SK-N-SH (cell line): ENCODE measurements around the gene KCTD5. TPM values are rescaled to one million over a fixed set of nuclear protein-coding genes. Genes with fewer than 3 reads are reported as not detected.
"Not testable (repeated sequence)": the region's sequence is repeated elsewhere in the genome, so short reads cannot be mapped to it uniquely, and the experiment has no call there.

Experiments
- CTCF ChIA-PET: fragments of 300-600, 350-600 bp; formaldehyde crosslinking; extraction: SDS; loops from one replicate; lab custom pipeline; 2021; lab: Yijun Ruan, JAX
- POLR2A ChIA-PET: fragments of 350-600 bp; sonication (Branson Sonifier 250); formaldehyde crosslinking; extraction: SDS; loops from one replicate; lab custom pipeline; 2020; ENCODE audit warnings: antibody characterized with exemption, inconsistent platforms; lab: Yijun Ruan, JAX
- DNase-seq: peaks from one replicate; pipeline ENCODE4 v3.0.0; 2012
- H2AFZ ChIP-seq: fragments of 200-600 bp; sonication (generic); 2 replicates; pipeline ENCODE4 v1.8.1; 2016; ENCODE audit warnings: antibody characterized with exemption, mild to moderate bottlenecking, low read depth
- H3F3A ChIP-seq: fragments of 200-600 bp; sonication (generic); replicated peaks from 2 replicates; pipeline ENCODE3; 2016; ENCODE audit warnings: antibody characterized with exemption, mild to moderate bottlenecking; ENCODE audit not compliant: insufficient read depth
- H3K27ac ChIP-seq, 2 experiments: fragments of 200-500 bp in 1 of 2; fragments of 200-600 bp in 1 of 2; sonication (Bioruptor generic) in 1 of 2; sonication (generic), shearing (Covaris generic) in 1 of 2; 2 replicates each; pipeline versions ENCODE4 v1.5.1 to v1.6.1; 2014 to 2016; ENCODE audit warnings: low read depth in 2 of 2, inconsistent platforms in 1 of 2, low read length in 1 of 2, mild to moderate bottlenecking in 1 of 2, mixed read lengths in 1 of 2
- H3K27me3 ChIP-seq: fragments of 200-600 bp; sonication (generic), shearing (Covaris generic); 2 replicates; pipeline ENCODE4 v1.6.1; 2016; ENCODE audit warnings: mixed run types; ENCODE audit not compliant: insufficient read depth
- H3K36me3 ChIP-seq, 2 experiments: fragments of 200-500 bp in 1 of 2; fragments of 200-600 bp in 1 of 2; sonication (Bioruptor generic) in 1 of 2; sonication (generic) in 1 of 2; replicated peaks in 1 of 2; 2 replicates each; pipeline versions ENCODE3 to v1.5.1; 2014 to 2016; ENCODE audit warnings: low read length in 1 of 2, mild to moderate bottlenecking in 1 of 2; ENCODE audit not compliant: insufficient read depth in 2 of 2, control insufficient read depth in 1 of 2
- H3K4me1 ChIP-seq, 2 experiments: fragments of 200-500 bp in 1 of 2; fragments of 200-600 bp in 1 of 2; sonication (Bioruptor generic) in 1 of 2; sonication (generic), shearing (Covaris generic) in 1 of 2; 2 replicates each; pipeline versions ENCODE4 v1.5.1 to v1.6.1; 2014 to 2016; ENCODE audit warnings: low read depth in 1 of 2, low read length in 1 of 2, mixed run types in 1 of 2; ENCODE audit not compliant: insufficient read depth in 2 of 2, control insufficient read depth in 1 of 2
- H3K4me2 ChIP-seq: fragments of 200-600 bp; sonication (generic), shearing (Covaris generic); 2 replicates; pipeline ENCODE4 v1.6.1; 2017; ENCODE audit warnings: mixed run types
- H3K4me3 ChIP-seq, 2 experiments: fragments of 200-500 bp in 1 of 2; fragments of 200-600 bp in 1 of 2; sonication (Bioruptor generic) in 1 of 2; sonication (generic), shearing (Covaris generic) in 1 of 2; 2 replicates each; pipeline versions ENCODE4 v1.5.1 to v1.8.1; 2014 to 2016; ENCODE audit warnings: low read depth in 2 of 2, inconsistent platforms in 1 of 2, low read length in 1 of 2, mild to moderate bottlenecking in 1 of 2, mixed read lengths in 1 of 2, moderate library complexity in 1 of 2
- H3K79me2 ChIP-seq: fragments of 200-600 bp; sonication (generic); 2 replicates; pipeline ENCODE4 v1.8.1; 2017; ENCODE audit warnings: mild to moderate bottlenecking; ENCODE audit not compliant: insufficient read depth
- H3K9ac ChIP-seq: fragments of 200-600 bp; sonication (generic); 2 replicates; pipeline ENCODE4 v1.6.1; 2017; ENCODE audit warnings: mixed run types
- H3K9me2 ChIP-seq: fragments of 200-600 bp; sonication (generic); 2 replicates; pipeline ENCODE4 v1.6.1; 2017; ENCODE audit warnings: mixed run types
- H3K9me3 ChIP-seq: fragments of 200-600 bp; sonication (generic); 2 replicates; pipeline ENCODE4 v1.6.1; 2017; ENCODE audit warnings: mixed run types, mild to moderate bottlenecking, moderate library complexity
- H4K20me1 ChIP-seq: fragments of 200-600 bp; sonication (generic); 2 replicates; pipeline ENCODE4 v1.6.1; 2017; ENCODE audit warnings: mild to moderate bottlenecking, mixed run types; ENCODE audit not compliant: insufficient read depth
- CHD2 ChIP-seq: fragments of 150-350 bp; IDR thresholded peaks from 2 replicates; pipeline ENCODE4 v1.6.1; 2018; ENCODE audit warnings: low read length; ENCODE audit not compliant: partially characterized antibody
- CTCF ChIP-seq: fragments of 200-600 bp; sonication (generic); IDR thresholded peaks from 2 replicates; pipeline ENCODE4 v1.6.1; 2017; ENCODE audit warnings: antibody characterized with exemption, mild to moderate bottlenecking, moderate library complexity
- ELF1 ChIP-seq: IDR thresholded peaks from 2 replicates; pipeline ENCODE4 v1.4.0; 2012
- EZH2phosphoT487 ChIP-seq: fragments of 200-600 bp; sonication (generic); IDR thresholded peaks from 2 replicates; pipeline ENCODE4 v1.6.1; 2017; ENCODE audit warnings: low read depth, mixed run types, mild to moderate bottlenecking, antibody characterized with exemption, moderate library complexity, borderline replicate concordance
- GABPA ChIP-seq: IDR thresholded peaks from 2 replicates; pipeline ENCODE4 v1.4.0; 2012; ENCODE audit warnings: low read depth, mild to moderate bottlenecking
- RAD21 ChIP-seq: IDR thresholded peaks from 2 replicates; pipeline ENCODE4 v1.6.1; 2012; ENCODE audit warnings: mild to moderate bottlenecking, low read length
- SMC3 ChIP-seq: IDR thresholded peaks from 2 replicates; pipeline ENCODE4 v1.6.1; 2012; ENCODE audit warnings: low read depth, low read length, improper control_type of control experiment
- ZBTB33 ChIP-seq: IDR thresholded peaks from 2 replicates; pipeline ENCODE4 v1.4.0; 2012; ENCODE audit warnings: low read depth, borderline replicate concordance
- WGBS: methylation state at CpG from one replicate; pipeline ENCODE4 v1.1.6; 2017; ENCODE audit warnings: low lambda C conversion rate; 5-methylcytosine and 5-hydroxymethylcytosine counted together
- polyA plus RNA-seq, 3 experiments: library from polyadenylated mRNA; depleted of rRNA; stranded (reverse); fragments of >200 nt; gene quantifications; 2 replicates each; pipeline ENCODE4 v1.2.3, GENCODE V29; 2012

The KCTD5 gene
- polyA plus RNA-seq, 1 of the 3 experiments (the other 2 are of a cell fraction), result 53.4 TPM

GRCh38 chr16:2670017-2670416 lies 12.3 kb upstream of the KCTD5 start:
- 15% methylated on average over 15 of the region's 15 CpGs for WGBS
- TF ChIP-seq SMC3 (peak; percentile 42), RAD21 (peak; percentile 54), CTCF (peak; percentile 60)
- TF ChIP-seq, all 33 proteins: peak for 3; not testable (repeated sequence) for 30
- CTCF ChIA-PET, result interaction anchor here (0.6 to 1.4 kb wide), 2 partner anchors 9 to 11 kb away, joined by 3 to 4 read pairs; no protein-coding TSS in a partner anchor
- H3K27me3 ChIP-seq, H4K20me1 ChIP-seq, H3K4me3 ChIP-seq, POLR2A ChIA-PET, H3K27ac ChIP-seq, H3F3A ChIP-seq, H3K9me2 ChIP-seq, H3K4me1 ChIP-seq, H3K36me3 ChIP-seq, H3K9me3 ChIP-seq, H3K9ac ChIP-seq: not testable (repeated sequence)
- Histone ChIP-seq H3K4me2 (0 out of 2 replicates have a peak overlapping the region, but pooled peaks have one; percentile 55), H2AFZ (0 out of 2 replicates have a peak overlapping the region, but pooled peaks have one; percentile 46), H3K79me2 (peaks cover 25% of the 10 kb centered on the region)
- peak; percentile 22 for DNase-seq

GRCh38 chr16:2671193-2671592 lies 11.1 kb upstream of the KCTD5 start:
- H3K27ac ChIP-seq, H3K36me3 ChIP-seq, H3K4me2 ChIP-seq, H3K27me3 ChIP-seq, H3F3A ChIP-seq, POLR2A ChIA-PET, DNase-seq, H3K9me3 ChIP-seq, H3K4me3 ChIP-seq, H4K20me1 ChIP-seq, H3K4me1 ChIP-seq, H2AFZ ChIP-seq, H3K9me2 ChIP-seq, H3K9ac ChIP-seq: not testable (repeated sequence)
- peak; percentile 49 for TF ChIP-seq CTCF
- 90% methylated on average over 10 of the region's 10 CpGs for WGBS
- CTCF ChIA-PET, result interaction anchor here (1.4 kb wide), 1 partner anchor 10 kb away, joined by 4 read pairs; no protein-coding TSS in a partner anchor
- peaks cover 25% of the 10 kb centered on the region for H3K79me2 ChIP-seq

- no peak for TF ChIP-seq GABPA
- TF ChIP-seq ZBTB33, result no peak
- no peak for TF ChIP-seq EZH2phosphoT487
- TF ChIP-seq ELF1, result no peak
- TF ChIP-seq CHD2, result no peak
- peak overlapping the region; percentile 63 to 64; a peak in 3 of 4 replicates for H3K4me3 ChIP-seq
- H3K4me1 ChIP-seq, result peaks cover 7 to 8% of the 10 kb centered on the region in 2 experiments; a peak in 2 of 4 replicates
- H3K9me2 ChIP-seq, result no peaks in the 10 kb centered on the region
- H4K20me1 ChIP-seq, result peaks cover 7% of the 10 kb centered on the region; the same call in 1 of the 2 replicates
- peaks cover 25% of the 10 kb centered on the region for H3K79me2 ChIP-seq
- peaks cover 7 to 9% of the 10 kb centered on the region in 2 experiments for H3K36me3 ChIP-seq
- no peak overlapping the region for H2AFZ ChIP-seq
- CTCF ChIA-PET, result no interaction called here
- H3K27ac ChIP-seq, result no peak overlapping the region
- no peaks in the 10 kb centered on the region for H3K27me3 ChIP-seq
- peak overlapping the region; percentile 57; the same call in 1 of the 2 replicates for H3K9ac ChIP-seq
- WGBS, result 91% methylated on average over 13 of the region's 13 CpGs
- POLR2A ChIA-PET, result no interaction called here
- H3K4me2 ChIP-seq, result peak overlapping the region; percentile 85
- no peak for DNase-seq
- peaks cover 5% of the 10 kb centered on the region for H3F3A ChIP-seq
- no peaks in the 10 kb centered on the region for H3K9me3 ChIP-seq
Observed at GRCh38 chr16:2671741-2672140, 10.6 kb upstream of the KCTD5 start.
